ENCODE data around the gene PDPK1.

PDPK1 gene

DNA sequence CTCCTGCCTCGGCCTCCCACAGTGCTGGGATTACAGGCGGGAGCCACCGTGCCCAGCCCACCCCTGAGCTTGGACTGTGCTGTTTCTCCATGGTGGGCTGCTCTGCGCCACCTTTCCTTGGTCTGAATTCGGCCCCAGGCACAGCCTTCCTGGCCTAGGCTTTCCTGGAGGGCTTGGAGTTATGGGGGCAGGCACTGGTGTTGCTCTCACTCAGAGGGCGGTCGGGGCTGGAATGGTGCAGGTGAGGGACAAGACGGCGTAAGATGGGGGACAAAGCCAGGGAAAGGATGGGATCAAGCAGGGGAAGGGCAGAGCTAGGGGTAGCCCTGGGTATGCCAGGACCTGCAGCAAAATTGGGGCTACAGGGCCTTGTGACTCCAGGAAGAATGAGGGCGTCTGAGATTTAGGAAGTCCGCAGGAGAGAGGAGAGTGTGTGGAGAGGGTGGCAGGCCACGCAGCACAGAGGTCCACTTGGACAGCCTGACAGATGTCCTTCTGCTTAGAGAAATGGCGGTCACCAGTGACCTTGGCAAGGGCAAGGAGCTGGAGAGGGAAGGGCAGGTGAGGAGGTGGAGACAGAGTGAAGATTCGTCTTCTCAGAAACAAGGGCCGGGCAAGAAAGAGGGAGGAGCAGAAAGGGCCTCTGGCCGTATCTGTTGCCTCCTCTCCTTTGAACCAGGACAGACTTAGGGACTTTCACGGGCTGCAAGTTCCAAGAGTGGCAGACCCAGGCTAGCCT lies 25.7 kb upstream of the PDPK1 start:
- TF ChIP-seq, protein P1, sequence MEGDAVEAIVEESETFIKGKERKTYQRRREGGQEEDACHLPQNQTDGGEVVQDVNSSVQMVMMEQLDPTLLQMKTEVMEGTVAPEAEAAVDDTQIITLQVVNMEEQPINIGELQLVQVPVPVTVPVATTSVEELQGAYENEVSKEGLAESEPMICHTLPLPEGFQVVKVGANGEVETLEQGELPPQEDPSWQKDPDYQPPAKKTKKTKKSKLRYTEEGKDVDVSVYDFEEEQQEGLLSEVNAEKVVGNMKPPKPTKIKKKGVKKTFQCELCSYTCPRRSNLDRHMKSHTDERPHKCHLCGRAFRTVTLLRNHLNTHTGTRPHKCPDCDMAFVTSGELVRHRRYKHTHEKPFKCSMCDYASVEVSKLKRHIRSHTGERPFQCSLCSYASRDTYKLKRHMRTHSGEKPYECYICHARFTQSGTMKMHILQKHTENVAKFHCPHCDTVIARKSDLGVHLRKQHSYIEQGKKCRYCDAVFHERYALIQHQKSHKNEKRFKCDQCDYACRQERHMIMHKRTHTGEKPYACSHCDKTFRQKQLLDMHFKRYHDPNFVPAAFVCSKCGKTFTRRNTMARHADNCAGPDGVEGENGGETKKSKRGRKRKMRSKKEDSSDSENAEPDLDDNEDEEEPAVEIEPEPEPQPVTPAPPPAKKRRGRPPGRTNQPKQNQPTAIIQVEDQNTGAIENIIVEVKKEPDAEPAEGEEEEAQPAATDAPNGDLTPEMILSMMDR (IDR thresholded peaks at IDR 0.05; ENCODE audit: low read depth, low read length) = no peak
- TF ChIP-seq MAX (IDR thresholded peaks at IDR 0.05; ENCODE audit: low read depth, low read length) = no peak
- no peak for TF ChIP-seq POLR2A (IDR thresholded peaks at IDR 0.05; ENCODE audit: extremely low read depth, insufficient read length)
- TF ChIP-seq MYC (IDR thresholded peaks at IDR 0.05; ENCODE audit: low read depth, low read length) = no peak

DNA sequence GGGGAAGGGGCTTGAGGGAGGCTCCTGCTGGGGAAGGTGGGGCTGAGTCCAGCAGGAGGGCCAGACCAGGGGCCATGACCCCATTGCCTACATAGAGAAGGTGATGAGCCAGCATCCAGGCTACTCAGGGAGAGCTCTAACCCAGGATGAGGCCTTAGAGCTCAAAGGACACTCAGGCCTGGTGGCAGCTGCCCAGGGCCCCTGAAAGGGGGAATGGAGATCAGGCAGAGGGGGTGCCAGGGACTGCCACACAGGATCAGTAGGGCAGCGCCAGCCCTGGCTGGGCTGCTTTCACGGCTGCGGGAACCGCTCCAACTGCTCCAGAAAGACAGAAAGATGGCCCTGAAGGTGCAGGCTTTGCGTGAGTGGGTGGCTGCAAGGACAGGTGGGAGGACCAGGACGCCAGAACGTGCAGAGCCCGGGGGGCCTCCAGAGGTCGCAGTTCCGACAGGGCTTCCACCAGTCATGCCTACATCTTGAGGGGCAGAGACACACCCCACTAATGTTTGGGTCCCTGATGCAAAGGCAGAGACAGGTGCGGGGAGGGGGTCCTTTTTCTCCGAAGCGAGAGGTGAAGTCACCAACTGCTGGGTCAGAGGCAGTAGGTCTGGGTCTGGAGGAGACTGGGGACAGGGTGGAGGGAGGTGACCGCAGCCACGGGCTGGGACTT lies 25.0 kb upstream of the PDPK1 start:
- H3K4me3 ChIP-seq (ENCODE audit: low read depth, low read length) = no peak overlapping the region
- peak; percentile 41 for DNase-seq (ENCODE audit: low read depth)
- TF ChIP-seq, protein P1 (IDR thresholded peaks at IDR 0.05; ENCODE audit: low read depth, low read length) = peak; percentile 12
- TF ChIP-seq MYC (IDR thresholded peaks at IDR 0.05; ENCODE audit: low read depth, low read length) (no peak), POLR2A (IDR thresholded peaks at IDR 0.05; ENCODE audit: extremely low read depth, insufficient read length) (no peak), MAX (IDR thresholded peaks at IDR 0.05; ENCODE audit: low read depth, low read length) (no peak)

More for the DNA sequence above, 25.7 kb upstream of the PDPK1 start:
- H3K4me3 ChIP-seq (ENCODE audit: low read depth, low read length) = no peak overlapping the region
- DNase-seq (ENCODE audit: low read depth) = no peak

GRCh38 chr16:2513405-2514332 lies 24.2 kb upstream of the PDPK1 start, which contains the start of gene ATP6V0C:
Gene ATP6V0C, plus strand, starts transcription at chr16:2513952. Its CDS starts 152 bp downstream, at chr16:2514104.
- TF ChIP-seq, protein P1 (IDR thresholded peaks at IDR 0.05; ENCODE audit: low read depth, low read length) = no peak
- TF ChIP-seq MYC (IDR thresholded peaks at IDR 0.05; ENCODE audit: low read depth, low read length) (peak; percentile 30; the same call in 1 of the 2 replicates), MAX (IDR thresholded peaks at IDR 0.05; ENCODE audit: low read depth, low read length) (peak; percentile 71), POLR2A (IDR thresholded peaks at IDR 0.05; ENCODE audit: extremely low read depth, insufficient read length) (peak; percentile 65)

DNA sequence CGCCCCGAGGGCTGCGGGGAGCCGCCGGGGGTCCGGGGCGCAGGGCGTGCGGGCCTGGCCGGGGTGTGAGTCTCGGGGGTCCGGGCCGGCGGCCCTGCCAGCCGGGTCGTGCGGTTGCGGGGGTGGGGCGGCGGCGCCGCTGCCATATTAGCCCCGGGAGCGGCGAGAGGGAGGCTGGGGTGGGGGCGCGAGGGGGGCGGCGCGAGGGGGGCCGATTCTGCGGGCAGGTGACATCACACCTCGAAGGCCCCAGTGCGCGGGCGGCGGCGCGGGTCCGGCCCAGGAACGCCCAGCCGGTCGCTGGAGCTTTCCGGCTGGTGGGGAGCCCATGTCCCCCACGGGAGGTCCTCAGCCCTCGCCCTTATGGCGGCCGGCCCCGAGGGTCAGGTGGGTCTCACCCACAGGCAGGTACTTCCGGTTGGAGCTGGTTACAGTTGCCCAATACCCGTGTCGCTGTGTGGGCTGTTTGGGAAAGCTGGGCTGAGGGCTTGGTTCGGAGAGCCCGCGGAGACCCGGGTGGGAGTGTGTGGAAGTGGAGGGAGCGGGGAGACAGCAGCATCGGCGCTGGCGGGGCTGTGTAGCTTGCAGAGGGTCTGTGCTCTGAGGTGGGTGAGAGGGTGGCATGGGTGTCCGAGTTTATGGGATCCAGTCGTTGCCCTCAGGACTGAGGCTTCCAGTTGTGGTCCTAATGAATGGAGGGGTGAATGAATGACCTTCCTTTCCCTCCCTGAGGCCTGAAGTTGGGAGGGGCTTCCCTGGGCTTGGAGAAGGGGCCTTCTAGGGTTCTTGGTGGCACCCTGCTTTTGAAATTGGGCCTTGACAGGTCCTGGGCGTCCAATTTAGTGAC lies 23.3 kb upstream of the PDPK1 start:
- DNase-seq (ENCODE audit: low read depth) = peak; percentile 45
- H3K4me3 ChIP-seq (ENCODE audit: low read depth, low read length) = peak overlapping the region; percentile 78
- TF ChIP-seq MYC (IDR thresholded peaks at IDR 0.05; ENCODE audit: low read depth, low read length) (no peak), POLR2A (IDR thresholded peaks at IDR 0.05; ENCODE audit: extremely low read depth, insufficient read length) (no peak), MAX (IDR thresholded peaks at IDR 0.05; ENCODE audit: low read depth, low read length) (no peak)
- TF ChIP-seq, protein P1 (IDR thresholded peaks at IDR 0.05; ENCODE audit: low read depth, low read length) = no peak

More at GRCh38 chr16:2513405-2514332, 24.2 kb upstream of the PDPK1 start, which contains the start of gene ATP6V0C:
- peak within 1 kb of the TSS; percentile 78 for H3K4me3 ChIP-seq (ENCODE audit: low read depth, low read length)
- peak; percentile 90 for DNase-seq (ENCODE audit: low read depth)

Measured in NB4 (cell line).